ENCODE results near the gene ORC4. TPM values are rescaled to one million over a fixed set of nuclear protein-coding genes. Genes with fewer than 3 reads are reported as not detected.

Gene ORC4
- total RNA-seq, 5 donors from 2014 or later (not counting 1 experiment from before 2014, with no cell fraction given) = 40.3 to 46.8 (median 42.1) TPM

GRCh38 chr2:148032215-148032614, 11.7 kb upstream of the ORC4 start:
- Mint-ChIP-seq H3K36me3 (peaks cover 8% of the 10 kb centered on the region), H3K4me1 (peaks cover 16 to 28% (median 17%) of the 10 kb centered on the region in 3 donors), H3K4me3 (no peak overlapping the region), H3K9me3 (no peaks in the 10 kb centered on the region), H3K27ac (no peak overlapping the region), H3K27me3 (no peaks in the 10 kb centered on the region)
- Histone ChIP-seq H3K27me3 (replicated peaks in 1 of 2; ENCODE audit: control insufficient read depth in 2 of 2, extremely low read depth in 1 of 2, insufficient read depth in 2 of 2, low read length in 1 of 2) (no peaks in the 10 kb centered on the region), H3K4me1 (ENCODE audit: control insufficient read depth in 1 of 2, extremely low read depth in 1 of 2, insufficient read depth in 2 of 2, low read length in 2 of 2) (no peaks in the 10 kb centered on the region), H3K9me3 (no peaks in the 10 kb centered on the region), H3K27ac (ENCODE audit: low read length) (no peak overlapping the region), H3K36me3 (ENCODE audit: control insufficient read depth in 2 of 2, extremely low read depth in 1 of 2, insufficient read depth in 1 of 2, low read length in 1 of 2) (no peaks in the 10 kb centered on the region), H3K4me3 (ENCODE audit: control insufficient read depth in 1 of 2, extremely low read depth in 1 of 2, low read length in 1 of 2) (no peak overlapping the region)
- ChIA-PET POLR2A (interaction anchor here in 1 of 2 donors (0.9 kb wide), 1 partner anchor 11 kb away, joined by 4 read pairs; the partner anchor contains the start of genes MBD5 and ORC4), CTCF (interaction anchor here in 1 of 2 donors (1.2 kb wide), 1 partner anchor 10 kb away, joined by 4 read pairs; no protein-coding TSS in a partner anchor)
- DNase-seq = no peak
- no peak for ATAC-seq (replicated peaks in 1 of 4)
- no CpG with 5 or more reads among the region's 4 CpGs for WGBS (ENCODE audit: insufficient coverage)

GRCh38 chr2:148031152-148031551, 10.6 kb upstream of the ORC4 start:
- Histone ChIP-seq H3K4me1 (ENCODE audit: control insufficient read depth in 1 of 2, extremely low read depth in 1 of 2, insufficient read depth in 2 of 2, low read length in 2 of 2) (no peaks in the 10 kb centered on the region), H3K27ac (ENCODE audit: low read length) (no peak overlapping the region), H3K4me3 (ENCODE audit: control insufficient read depth in 1 of 2, extremely low read depth in 1 of 2, low read length in 1 of 2) (no peak overlapping the region), H3K27me3 (replicated peaks in 1 of 2; ENCODE audit: control insufficient read depth in 2 of 2, extremely low read depth in 1 of 2, insufficient read depth in 2 of 2, low read length in 1 of 2) (no peaks in the 10 kb centered on the region), H3K9me3 (no peaks in the 10 kb centered on the region), H3K36me3 (ENCODE audit: control insufficient read depth in 2 of 2, extremely low read depth in 1 of 2, insufficient read depth in 1 of 2, low read length in 1 of 2) (no peaks in the 10 kb centered on the region)
- Mint-ChIP-seq H3K9me3 (no peaks in the 10 kb centered on the region), H3K27me3 (no peaks in the 10 kb centered on the region), H3K4me3 (no peak overlapping the region), H3K27ac (no peak overlapping the region), H3K4me1 (peaks cover 16 to 28% (median 19%) of the 10 kb centered on the region in 3 donors), H3K36me3 (peaks cover 8% of the 10 kb centered on the region)
- POLR2A ChIA-PET = interaction anchor here in 1 of 2 donors (0.6 to 0.7 kb wide), 2 partner anchors 34 to 94 kb away, joined by 3 read pairs; no protein-coding TSS in a partner anchor
- DNase-seq (no peak), ATAC-seq (replicated peaks in 1 of 4) (no peak)
- CTCF ChIA-PET = interaction anchor here (0.5 to 1.2 kb wide), 3 partner anchors 9 to 172 kb away, joined by 4 to 5 read pairs (median 4); partner anchors contain the start of genes MBD5 (in 1 of the 2) and ORC4 (in 1 of the 2)

- peaks cover 26 to 32% (median 30%) of the 10 kb centered on the region in 3 donors for H3K4me1 Mint-ChIP-seq
- Histone ChIP-seq H3K27me3 (replicated peaks in 1 of 2; ENCODE audit: control insufficient read depth in 2 of 2, extremely low read depth in 1 of 2, insufficient read depth in 2 of 2, low read length in 1 of 2) (no peaks in the 10 kb centered on the region), H3K9me3 (no peaks in the 10 kb centered on the region), H3K4me1 (ENCODE audit: control insufficient read depth in 1 of 2, extremely low read depth in 1 of 2, insufficient read depth in 2 of 2, low read length in 2 of 2) (peaks cover 2 to 5% of the 10 kb centered on the region in 2 experiments), H3K4me3 (ENCODE audit: control insufficient read depth in 1 of 2, extremely low read depth in 1 of 2, low read length in 1 of 2) (no peak overlapping the region), H3K27ac (ENCODE audit: low read length) (no peak overlapping the region), H3K36me3 (ENCODE audit: control insufficient read depth in 2 of 2, extremely low read depth in 1 of 2, insufficient read depth in 1 of 2, low read length in 1 of 2) (no peaks in the 10 kb centered on the region)
- ChIA-PET CTCF (interaction anchor here (0.6 to 1.4 kb wide), 4 partner anchors 9 to 187 kb away, joined by 3 to 7 read pairs (median 5); partner anchors contain the start of genes MBD5 (in 1 of the 2) and ORC4 (in 1 of the 2)), POLR2A (interaction anchor here in 1 of 2 donors (0.6 to 1.4 kb wide), 3 partner anchors 8 to 34 kb away, joined by 3 to 5 read pairs (median 3); partner anchors contain the start of genes MBD5 and ORC4)
- H3K27me3 Mint-ChIP-seq = no peaks in the 10 kb centered on the region
- no CpG with 5 or more reads among the region's 1 CpG for WGBS (ENCODE audit: insufficient coverage)
- DNase-seq (no peak), ATAC-seq (replicated peaks in 1 of 4) (no peak)
- no peaks in the 10 kb centered on the region for H3K9me3 Mint-ChIP-seq
- no peak overlapping the region for H3K4me3 Mint-ChIP-seq
- no peak overlapping the region for H3K27ac Mint-ChIP-seq
- H3K36me3 Mint-ChIP-seq = peaks cover 3% of the 10 kb centered on the region
Observed at GRCh38 chr2:148028781-148029180, 8.2 kb upstream of the ORC4 start.

- H3K4me3 Mint-ChIP-seq = no peak overlapping the region
- peaks cover 36 to 39% (median 37%) of the 10 kb centered on the region in 3 donors for H3K4me1 Mint-ChIP-seq
- ChIA-PET POLR2A (no interaction called here), CTCF (no interaction called here)
- H3K27ac Mint-ChIP-seq = no peak overlapping the region
- H3K36me3 Mint-ChIP-seq = peaks cover 2% of the 10 kb centered on the region
- no peaks in the 10 kb centered on the region for H3K27me3 Mint-ChIP-seq
- DNase-seq (no peak), ATAC-seq (replicated peaks in 1 of 4) (no peak)
- no peak overlapping the region for H3K27ac ChIP-seq (ENCODE audit: low read length)
- no peaks in the 10 kb centered on the region for H3K9me3 ChIP-seq
- H3K9me3 Mint-ChIP-seq = no peaks in the 10 kb centered on the region
- no peaks in the 10 kb centered on the region for H3K27me3 ChIP-seq (replicated peaks in 1 of 2; ENCODE audit: control insufficient read depth in 2 of 2, extremely low read depth in 1 of 2, insufficient read depth in 2 of 2, low read length in 1 of 2)
- WGBS (ENCODE audit: insufficient coverage) = no CpG with 5 or more reads among the region's 1 CpG
- no peak overlapping the region for H3K4me3 ChIP-seq (ENCODE audit: control insufficient read depth in 1 of 2, extremely low read depth in 1 of 2, low read length in 1 of 2)
- H3K36me3 ChIP-seq (ENCODE audit: control insufficient read depth in 2 of 2, extremely low read depth in 1 of 2, insufficient read depth in 1 of 2, low read length in 1 of 2) = no peaks in the 10 kb centered on the region
- peaks cover 3 to 12% of the 10 kb centered on the region in 2 experiments for H3K4me1 ChIP-seq (ENCODE audit: control insufficient read depth in 1 of 2, extremely low read depth in 1 of 2, insufficient read depth in 2 of 2, low read length in 2 of 2)
Observed at GRCh38 chr2:148027822-148028221, 7.3 kb upstream of the ORC4 start.

- H3K9me3 Mint-ChIP-seq = no peaks in the 10 kb centered on the region
- Histone ChIP-seq H3K27me3 (replicated peaks in 1 of 2; ENCODE audit: control insufficient read depth in 2 of 2, extremely low read depth in 1 of 2, insufficient read depth in 2 of 2, low read length in 1 of 2) (no peaks in the 10 kb centered on the region), H3K36me3 (ENCODE audit: control insufficient read depth in 2 of 2, extremely low read depth in 1 of 2, insufficient read depth in 1 of 2, low read length in 1 of 2) (no peaks in the 10 kb centered on the region), H3K4me3 (ENCODE audit: control insufficient read depth in 1 of 2, extremely low read depth in 1 of 2, low read length in 1 of 2) (no peak overlapping the region), H3K27ac (ENCODE audit: low read length) (no peak overlapping the region), H3K4me1 (ENCODE audit: control insufficient read depth in 1 of 2, extremely low read depth in 1 of 2, insufficient read depth in 2 of 2, low read length in 2 of 2) (peaks cover 3 to 22% of the 10 kb centered on the region in 2 experiments), H3K9me3 (no peaks in the 10 kb centered on the region)
- ATAC-seq (replicated peaks in 1 of 4) (no peak), DNase-seq (no peak)
- no peak overlapping the region for H3K4me3 Mint-ChIP-seq
- 100% methylated on average over 2 of the region's 2 CpGs for WGBS (ENCODE audit: insufficient coverage)
- H3K36me3 Mint-ChIP-seq = no peaks in the 10 kb centered on the region
- ChIA-PET POLR2A (interaction anchor here in 1 of 2 donors (0.5 to 0.6 kb wide), 2 partner anchors 15 to 502 kb away, joined by 4 read pairs; no protein-coding TSS in a partner anchor), CTCF (interaction anchor here in 1 of 2 donors (0.5 kb wide), 1 partner anchor 73 kb away, joined by 4 read pairs; no protein-coding TSS in a partner anchor)
- H3K4me1 Mint-ChIP-seq = peaks cover 40 to 42% (median 41%) of the 10 kb centered on the region in 3 donors
- no peaks in the 10 kb centered on the region for H3K27me3 Mint-ChIP-seq
- no peak overlapping the region for H3K27ac Mint-ChIP-seq
Observed at GRCh38 chr2:148026573-148026972, 6.0 kb upstream of the ORC4 start.

GRCh38 chr2:148023861-148024260, 3.3 kb upstream of the ORC4 start:
- Mint-ChIP-seq H3K9me3 (no peaks in the 10 kb centered on the region), H3K27me3 (no peaks in the 10 kb centered on the region), H3K4me3 (peak overlapping the region; percentile 60 to 96 (median 66)), H3K36me3 (no peaks in the 10 kb centered on the region), H3K27ac (peak overlapping the region; percentile 93 to 95), H3K4me1 (peaks cover 48 to 56% (median 55%) of the 10 kb centered on the region in 3 donors)
- ATAC-seq (replicated peaks in 1 of 4) (no peak), DNase-seq (peak in 1 of 35 experiments; percentile 40)
- Histone ChIP-seq H3K4me1 (ENCODE audit: control insufficient read depth in 1 of 2, extremely low read depth in 1 of 2, insufficient read depth in 2 of 2, low read length in 2 of 2) (peaks cover 16 to 23% of the 10 kb centered on the region in 2 experiments), H3K9me3 (no peaks in the 10 kb centered on the region), H3K36me3 (ENCODE audit: control insufficient read depth in 2 of 2, extremely low read depth in 1 of 2, insufficient read depth in 1 of 2, low read length in 1 of 2) (no peaks in the 10 kb centered on the region), H3K27ac (ENCODE audit: low read length) (peak overlapping the region; percentile 22), H3K27me3 (replicated peaks in 1 of 2; ENCODE audit: control insufficient read depth in 2 of 2, extremely low read depth in 1 of 2, insufficient read depth in 2 of 2, low read length in 1 of 2) (no peaks in the 10 kb centered on the region), H3K4me3 (ENCODE audit: control insufficient read depth in 1 of 2, extremely low read depth in 1 of 2, low read length in 1 of 2) (no peak overlapping the region)
- ChIA-PET POLR2A (no interaction called here), CTCF (no interaction called here)

Measured in T-cell (primary cell).